HL-60 (cell line): ENCODE results near the gene TJP2.
A peak's percentile ranks its signal among the peaks of the same experiment; 100 is the strongest.

Experiments
- DNase-seq, 2 experiments: peaks; one replicate each; pipeline ENCODE4 v3.0.0-alpha.2; 2010 to 2020; ENCODE audit warnings: low read depth in 1 of 2, low spot score in 1 of 2
- H3K27ac ChIP-seq: fragments of 250-450 bp; sonication (Bioruptor Pico); replicated peaks from 2 replicates; pipeline ENCODE4 v1.5.1; 2020; ENCODE audit warnings: mild to moderate bottlenecking, moderate library complexity
- H3K27me3 ChIP-seq: fragments of 250-450 bp; sonication (Bioruptor Pico); 2 replicates; pipeline ENCODE4 v1.5.1; 2021; ENCODE audit warnings: mild to moderate bottlenecking, moderate library complexity; ENCODE audit not compliant: insufficient read depth, poor library complexity, severe bottlenecking
- H3K4me3 ChIP-seq: replicated peaks from 2 replicates; pipeline ENCODE4 v1.5.1; 2011; ENCODE audit warnings: mild to moderate bottlenecking, control low read depth, low read length; ENCODE audit not compliant: insufficient read depth
- CTCF ChIP-seq: IDR thresholded peaks from one replicate; pipeline ENCODE4 v1.5.1; 2011; ENCODE audit warnings: low read length, control low read depth, inconsistent platforms; ENCODE audit not compliant: insufficient read depth
- GABPA ChIP-seq: IDR thresholded peaks from 2 replicates; pipeline ENCODE4 v1.6.1; 2012; ENCODE audit warnings: low read depth
- POLR2AphosphoS5 ChIP-seq: IDR thresholded peaks from 2 replicates; pipeline ENCODE4 v1.6.1; 2012; ENCODE audit warnings: low read depth
- REST ChIP-seq: IDR thresholded peaks from 2 replicates; pipeline ENCODE4 v1.6.1; 2012; ENCODE audit warnings: low read depth; ENCODE audit not compliant: insufficient replicate concordance
- SPI1 ChIP-seq: IDR thresholded peaks from 2 replicates; pipeline ENCODE4 v1.6.1; 2012; ENCODE audit warnings: low read depth, mild to moderate bottlenecking, borderline replicate concordance

TJP2 gene

GRCh38 chr9:69178583-69179011 lies 4.5 kb downstream of the TJP2 start:
- H3K4me3 ChIP-seq, result no peak overlapping the region
- DNase-seq, result no peak
- H3K27me3 ChIP-seq, result no peaks in the 10 kb centered on the region
- no peak for TF ChIP-seq CTCF
- TF ChIP-seq GABPA, result no peak
- TF ChIP-seq REST, result no peak
- TF ChIP-seq POLR2AphosphoS5, result no peak
- TF ChIP-seq SPI1, result no peak
- no peak overlapping the region for H3K27ac ChIP-seq

- H3K27me3 ChIP-seq, result no peaks in the 10 kb centered on the region
- H3K4me3 ChIP-seq, result no peak overlapping the region
- no peak for TF ChIP-seq POLR2AphosphoS5
- no peak for DNase-seq
- no peak overlapping the region for H3K27ac ChIP-seq
Observed at GRCh38 chr9:69179037-69179436, 5.0 kb downstream of the TJP2 start.

DNA sequence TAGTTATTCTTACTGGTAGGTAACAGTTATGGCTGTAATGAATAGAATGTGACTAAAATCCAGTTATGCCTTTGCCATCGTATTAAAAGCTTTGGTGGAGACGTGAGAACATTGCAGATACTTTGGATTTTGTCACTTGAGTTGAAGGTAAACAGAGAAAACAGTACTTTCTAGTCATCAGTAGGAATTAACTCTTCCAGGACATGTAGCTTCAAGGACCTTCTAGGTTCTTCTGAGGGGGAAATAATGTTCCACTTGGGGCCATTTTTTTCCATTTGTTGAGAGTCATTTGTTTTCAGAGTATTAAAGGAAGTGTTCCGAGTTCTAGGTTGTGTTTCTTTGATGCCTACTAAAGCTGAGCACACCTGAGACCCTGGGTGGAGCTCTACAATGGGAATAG lies 6.1 kb downstream of the TJP2 start:
- DNase-seq, result no peak
- Histone ChIP-seq H3K27ac (no peak overlapping the region), H3K4me3 (no peak overlapping the region), H3K27me3 (no peaks in the 10 kb centered on the region)
- TF ChIP-seq CTCF (no peak), GABPA (no peak), SPI1 (no peak), REST (no peak), POLR2AphosphoS5 (no peak)

DNA sequence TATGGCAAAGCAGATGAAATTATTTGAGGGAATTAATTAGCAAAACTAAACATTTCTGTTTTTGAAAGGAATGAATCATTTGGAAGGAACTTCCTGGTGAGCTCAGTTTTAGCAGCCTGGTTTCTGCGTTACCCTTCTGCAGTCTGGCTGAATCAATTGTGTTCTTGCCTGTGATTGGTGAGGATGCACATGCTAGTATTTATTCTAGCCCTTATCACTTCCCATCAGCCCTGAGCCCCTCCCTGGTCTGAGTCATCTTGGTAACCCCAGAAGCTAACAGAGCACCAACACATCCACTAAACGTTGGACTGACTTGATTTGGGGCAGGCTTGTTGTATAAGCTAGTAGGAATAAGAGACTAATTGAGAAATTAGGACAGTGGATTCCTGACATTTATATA lies 6.6 kb downstream of the TJP2 start:
- Histone ChIP-seq H3K4me3 (no peak overlapping the region), H3K27ac (no peak overlapping the region), H3K27me3 (no peaks in the 10 kb centered on the region)
- TF ChIP-seq SPI1 (no peak), CTCF (no peak), GABPA (no peak), POLR2AphosphoS5 (no peak), REST (no peak)
- DNase-seq, result peak; percentile 9 to 36
